ENCODE results near the gene IER3.
A peak's percentile ranks its signal among the peaks of the same experiment; 100 is the strongest.

IER3 gene

GRCh38 chr6:30744054-30744805 lies at the start of gene IER3 (continued):
- TF ChIP-seq ZNF580 (tag by site-specific recombination; IDR thresholded peaks at IDR 0.05) = peak; percentile 41; the same call in 1 of the 2 replicates
- TF ChIP-seq KLF1 (tag by site-specific recombination; IDR thresholded peaks at IDR 0.05) = peak; percentile 58
- no peak for TF ChIP-seq REPIN1 (tag by site-specific recombination; IDR thresholded peaks at IDR 0.05; ENCODE audit: low read depth)
- TF ChIP-seq BCL11B (tag by site-specific recombination; IDR thresholded peaks at IDR 0.05; ENCODE audit: low read depth) = peak; percentile 81
- peak; percentile 14; the same call in 1 of the 2 replicates for TF ChIP-seq ZNF600 (tag by site-specific recombination; IDR thresholded peaks at IDR 0.05)
- TF ChIP-seq ZNF140 (tag by site-specific recombination; IDR thresholded peaks at IDR 0.05) = no peak
- peak; percentile 91 for TF ChIP-seq ZFHX2 (tag by site-specific recombination; conservative IDR thresholded peaks at IDR 0.05)
- TF ChIP-seq ZNF747 (tag by site-specific recombination; IDR thresholded peaks at IDR 0.05) = no peak
- TF ChIP-seq ZBTB44 (tag by site-specific recombination; IDR thresholded peaks at IDR 0.05) = no peak
- TF ChIP-seq ZNF221 (tag by site-specific recombination; IDR thresholded peaks at IDR 0.05; ENCODE audit: borderline replicate concordance) = no peak
- TF ChIP-seq ZNF621 (tag by site-specific recombination; IDR thresholded peaks at IDR 0.05) = no peak
- peak; percentile 32; the same call in 1 of the 2 replicates for TF ChIP-seq ZNF10 (tag by site-specific recombination; IDR thresholded peaks at IDR 0.05)
- no peak for TF ChIP-seq ZNF768 (tag by site-specific recombination; IDR thresholded peaks at IDR 0.05)
- TF ChIP-seq ZNF701 (tag by site-specific recombination; IDR thresholded peaks at IDR 0.05) = no peak
- TF ChIP-seq ZSCAN5A (tag by site-specific recombination; IDR thresholded peaks at IDR 0.05) = no peak
- peak; percentile 42; the same call in 1 of the 2 replicates for TF ChIP-seq OSR2 (tag by site-specific recombination; IDR thresholded peaks at IDR 0.05)
- peak; percentile 91 for TF ChIP-seq ZEB2 (tag by site-specific recombination; IDR thresholded peaks at IDR 0.05)
- peak; percentile 25; the same call in 1 of the 2 replicates for TF ChIP-seq GLI4 (tag by site-specific recombination; IDR thresholded peaks at IDR 0.05)
- TF ChIP-seq ZNF623 (tag by site-specific recombination; IDR thresholded peaks at IDR 0.05) = peak; percentile 15; the same call in 1 of the 2 replicates
- TF ChIP-seq ZNF449 (tag by site-specific recombination; IDR thresholded peaks at IDR 0.05) = peak; percentile 91
- no peak for TF ChIP-seq ZNF639 (tag by site-specific recombination; IDR thresholded peaks at IDR 0.05)
- TF ChIP-seq RBAK (tag by site-specific recombination; IDR thresholded peaks at IDR 0.05) = no peak
- TF ChIP-seq OVOL3 (tag by site-specific recombination; IDR thresholded peaks at IDR 0.05) = no peak
- TF ChIP-seq ZNF292 (tag by site-specific recombination; IDR thresholded peaks at IDR 0.05; ENCODE audit: borderline replicate concordance, low read depth) = no peak
- peak; percentile 64; the same call in 1 of the 2 replicates for TF ChIP-seq KLF17 (tag by site-specific recombination; IDR thresholded peaks at IDR 0.05)
- no peak for TF ChIP-seq ATF2 (tag by site-specific recombination; IDR thresholded peaks at IDR 0.05; ENCODE audit: low read depth)
- peak; percentile 95; the same call in 1 of the 2 replicates for TF ChIP-seq ZNF2 (tag by site-specific recombination; IDR thresholded peaks at IDR 0.05)
- peak; percentile 96 for TF ChIP-seq ZNF335 (tag by site-specific recombination; conservative IDR thresholded peaks at IDR 0.05)
- no peak for TF ChIP-seq ZNF555 (tag by site-specific recombination; conservative IDR thresholded peaks at IDR 0.05)
